GM15510 (cell line): ENCODE results near the gene KCNH2.

ENCODE experiments used
- POLR2A ChIP-seq: IDR thresholded peaks from 3 replicates; pipeline ENCODE4 v1.6.1; 2011; ENCODE audit warnings: borderline replicate concordance; ENCODE audit not compliant: insufficient read length; ENCODE audit errors: extremely low read depth

The KCNH2 gene

GRCh38 chr7:150951521-150951920 is 26.6 kb downstream of the KCNH2 start:
- TF ChIP-seq POLR2A = no peak

GRCh38 chr7:150951181-150951520 is 27.0 kb downstream of the KCNH2 start:
- no peak for TF ChIP-seq POLR2A

DNA sequence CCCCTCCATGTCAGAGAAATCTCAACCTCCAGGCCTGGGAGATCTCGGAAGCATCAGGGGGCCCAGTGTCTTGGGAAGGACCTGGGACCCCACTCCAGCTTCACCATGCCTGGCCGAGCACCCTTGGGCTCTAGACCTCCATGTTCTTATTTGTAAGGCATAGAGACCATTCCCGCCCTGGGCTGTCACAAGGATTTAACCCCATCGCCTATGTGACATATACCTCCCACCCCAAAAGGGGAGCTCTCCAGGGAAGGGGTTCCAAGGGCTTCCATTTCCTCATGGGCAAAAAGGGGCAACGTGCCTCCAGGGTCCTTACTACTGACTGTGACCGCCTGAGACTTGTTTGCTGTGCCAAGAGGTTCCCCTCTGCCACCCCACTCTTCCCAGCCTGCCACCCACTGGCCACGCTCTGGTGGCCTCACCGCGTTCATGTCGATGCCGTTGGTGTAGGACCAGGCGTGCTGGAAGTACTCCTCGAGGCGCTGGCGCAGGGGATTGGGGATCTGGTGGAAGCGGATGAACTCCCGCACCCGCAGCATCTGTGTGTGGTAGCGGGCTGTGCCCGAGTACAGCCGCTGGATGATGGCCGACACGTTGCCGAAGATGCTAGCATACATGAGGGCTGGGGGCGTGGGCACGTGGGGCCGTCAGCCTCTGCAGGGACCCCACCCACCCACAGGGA is 27.5 kb downstream of the KCNH2 start:
- TF ChIP-seq POLR2A = no peak

- no peak for TF ChIP-seq POLR2A
Observed at GRCh38 chr7:150949971-150950491, 28.1 kb downstream of the KCNH2 start.

DNA sequence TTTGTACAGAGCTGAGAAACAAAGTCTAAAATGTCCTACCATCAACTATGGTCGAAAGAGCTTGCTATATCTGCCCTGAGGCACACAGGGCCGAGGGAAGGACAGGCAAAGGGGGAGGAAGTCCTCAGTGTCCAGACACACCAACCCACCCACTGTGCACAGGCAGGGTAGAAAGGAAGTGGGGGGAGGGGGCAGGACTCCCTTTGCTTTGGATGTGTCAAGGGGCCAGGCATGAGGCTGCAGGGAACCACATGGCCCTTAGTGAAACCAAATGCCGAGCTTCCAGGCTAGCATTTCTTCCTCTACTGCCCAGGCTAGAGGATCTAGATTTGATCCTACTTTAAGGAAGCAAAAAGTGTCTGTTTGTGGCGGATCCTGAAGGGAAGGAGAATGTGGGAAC is 28.6 kb downstream of the KCNH2 start:
- TF ChIP-seq POLR2A = no peak

DNA sequence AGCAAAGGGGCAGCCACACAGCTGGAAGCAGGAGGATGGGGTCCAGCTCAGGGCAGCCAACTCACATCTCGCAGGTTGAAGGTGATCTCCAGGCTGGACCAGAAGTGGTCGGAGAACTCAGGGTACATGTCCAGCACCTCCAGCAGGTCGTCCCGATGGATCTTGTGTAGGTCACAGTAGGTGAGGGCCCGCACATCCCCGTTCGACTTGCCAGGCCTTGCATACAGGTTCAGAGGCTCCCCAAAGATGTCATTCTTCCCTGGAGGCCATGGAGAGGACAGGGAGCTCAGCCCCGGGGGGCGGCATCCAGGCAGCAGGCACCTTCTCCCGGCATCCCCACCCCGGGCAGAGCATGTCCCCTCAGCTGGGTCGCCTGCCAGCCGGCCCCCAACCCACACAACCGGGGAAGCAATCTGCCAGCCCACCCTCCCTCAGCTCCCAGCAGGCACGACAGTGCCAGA is 29.3 kb downstream of the KCNH2 start:
- TF ChIP-seq POLR2A = no peak

- TF ChIP-seq POLR2A = no peak
Observed at GRCh38 chr7:150947761-150948651, 30.1 kb downstream of the KCNH2 start.

DNA sequence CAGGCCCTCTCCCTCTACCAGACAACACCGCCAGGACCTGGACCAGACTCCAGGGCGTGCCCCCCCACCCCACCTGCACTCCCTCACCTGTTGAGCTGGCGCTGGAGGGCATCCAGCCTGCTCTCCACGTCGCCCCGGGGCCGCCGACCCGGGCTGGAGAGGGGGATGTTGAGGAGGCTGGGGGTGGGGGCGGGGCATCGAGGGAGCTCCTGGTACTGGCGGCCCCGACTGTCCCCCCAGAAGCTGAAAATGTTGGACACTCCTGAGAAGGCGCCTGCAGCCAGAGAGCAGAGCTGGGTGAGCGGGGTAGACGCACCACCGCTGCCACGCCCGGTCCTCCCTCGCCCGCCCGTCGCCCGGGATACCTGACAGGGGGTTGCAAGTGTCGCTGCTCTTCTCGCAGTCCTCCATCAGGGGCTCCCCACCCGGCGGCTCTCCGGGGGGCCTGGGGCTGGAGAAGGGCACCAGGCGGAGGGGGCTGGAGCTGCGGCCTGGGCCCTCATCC is 30.8 kb downstream of the KCNH2 start:
- TF ChIP-seq POLR2A = no peak

DNA sequence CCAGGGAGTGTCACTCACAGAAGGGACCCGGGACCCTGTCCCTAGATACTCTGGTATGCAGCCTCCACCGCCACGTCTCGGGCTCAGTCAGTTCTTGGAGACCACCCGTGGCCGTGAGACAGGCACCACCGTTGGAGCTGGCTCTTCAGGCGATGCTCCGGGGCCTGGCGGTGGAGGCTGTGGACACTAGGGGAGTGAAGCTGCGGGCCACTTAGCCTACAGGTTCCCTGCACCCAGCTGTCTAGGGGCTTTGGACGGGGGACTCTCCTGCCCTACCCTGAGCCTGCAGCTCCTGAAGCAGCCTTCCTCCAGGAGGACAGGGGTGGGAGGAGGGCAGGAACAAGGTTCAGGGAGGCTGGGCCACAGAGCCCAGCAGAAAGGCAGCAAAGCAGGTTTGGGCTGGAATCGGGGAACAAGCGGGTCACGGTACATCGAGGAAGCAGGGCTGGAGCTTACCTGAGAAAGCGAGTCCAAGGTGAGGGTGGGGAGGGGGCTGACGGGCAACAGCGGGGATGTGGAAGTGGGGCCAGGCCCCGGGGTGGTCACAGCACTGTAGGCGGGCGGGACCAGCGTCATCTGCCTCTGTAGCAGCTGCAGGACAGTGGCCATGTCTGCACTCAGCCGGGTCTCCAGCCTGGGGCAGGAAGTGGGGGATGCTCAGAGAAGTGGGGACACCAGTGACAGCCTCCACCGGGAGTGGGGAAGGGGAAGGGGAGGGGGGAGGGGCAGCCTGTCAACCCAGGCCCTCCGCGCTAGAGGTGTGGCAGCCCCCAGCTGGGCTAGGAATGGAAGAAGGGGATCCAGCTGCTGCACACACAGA is 31.5 kb downstream of the KCNH2 start:
- no peak for TF ChIP-seq POLR2A

DNA sequence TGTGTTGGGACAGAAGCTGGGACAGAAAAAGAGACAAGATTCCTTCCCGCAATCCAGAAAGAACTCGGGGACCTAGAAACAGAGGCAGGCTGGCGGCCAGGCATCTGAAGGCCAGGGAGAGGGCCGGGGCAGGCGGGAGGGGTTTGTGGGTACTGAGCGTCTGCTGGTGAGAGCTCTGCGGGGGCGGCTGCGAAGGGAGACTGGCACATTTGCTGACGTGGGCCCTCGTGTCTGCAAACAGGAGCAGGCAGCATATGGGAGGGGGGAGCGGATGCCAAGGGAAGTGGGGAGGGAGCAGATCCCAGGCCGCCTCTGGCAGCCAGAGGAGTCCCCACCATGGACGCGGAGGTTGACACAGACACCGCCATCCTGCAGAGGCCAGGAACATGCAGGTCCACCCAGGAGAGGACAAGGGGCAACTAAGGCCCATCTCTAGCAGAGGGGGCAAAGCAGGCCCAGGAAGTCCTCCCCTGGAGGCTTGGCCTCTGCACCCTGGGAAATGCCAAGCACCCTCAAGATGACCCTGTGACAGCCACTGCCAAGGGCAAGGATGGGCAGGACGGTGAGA is 32.2 kb downstream of the KCNH2 start:
- no peak for TF ChIP-seq POLR2A

DNA sequence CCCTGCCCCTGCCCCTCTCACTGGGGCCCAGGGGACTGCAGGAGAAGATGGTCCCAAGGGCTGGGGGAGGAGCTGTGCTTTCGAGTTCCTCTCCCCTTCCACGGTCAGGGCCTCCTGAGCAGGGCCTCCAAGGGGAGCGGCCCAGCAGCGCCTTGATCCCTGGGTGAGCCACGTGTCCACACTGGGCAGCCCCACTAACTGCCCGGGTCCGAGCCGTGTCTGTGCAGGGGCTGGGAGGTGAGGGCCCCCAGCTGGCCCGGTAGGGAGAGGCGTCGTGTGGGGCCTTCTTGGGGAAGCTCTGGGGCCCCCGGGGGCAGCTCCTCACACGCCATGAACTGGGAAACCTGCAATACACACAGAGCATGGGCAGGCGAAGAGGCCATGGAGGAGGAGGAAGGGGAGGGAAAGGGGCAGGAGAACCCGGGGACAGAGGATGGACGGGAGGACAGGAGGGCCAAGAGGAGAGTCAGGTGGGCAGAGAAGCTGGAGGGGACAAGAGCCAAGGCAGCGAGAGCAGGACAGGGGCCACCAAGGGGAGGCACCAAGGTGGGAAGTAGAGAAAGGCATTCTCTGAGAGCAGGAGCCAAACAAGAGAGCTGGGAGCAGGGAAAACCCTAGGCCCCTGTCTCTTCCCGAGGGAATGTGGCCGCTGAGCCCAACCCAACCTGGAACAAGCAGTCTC is 32.8 kb downstream of the KCNH2 start:
- TF ChIP-seq POLR2A = no peak

DNA sequence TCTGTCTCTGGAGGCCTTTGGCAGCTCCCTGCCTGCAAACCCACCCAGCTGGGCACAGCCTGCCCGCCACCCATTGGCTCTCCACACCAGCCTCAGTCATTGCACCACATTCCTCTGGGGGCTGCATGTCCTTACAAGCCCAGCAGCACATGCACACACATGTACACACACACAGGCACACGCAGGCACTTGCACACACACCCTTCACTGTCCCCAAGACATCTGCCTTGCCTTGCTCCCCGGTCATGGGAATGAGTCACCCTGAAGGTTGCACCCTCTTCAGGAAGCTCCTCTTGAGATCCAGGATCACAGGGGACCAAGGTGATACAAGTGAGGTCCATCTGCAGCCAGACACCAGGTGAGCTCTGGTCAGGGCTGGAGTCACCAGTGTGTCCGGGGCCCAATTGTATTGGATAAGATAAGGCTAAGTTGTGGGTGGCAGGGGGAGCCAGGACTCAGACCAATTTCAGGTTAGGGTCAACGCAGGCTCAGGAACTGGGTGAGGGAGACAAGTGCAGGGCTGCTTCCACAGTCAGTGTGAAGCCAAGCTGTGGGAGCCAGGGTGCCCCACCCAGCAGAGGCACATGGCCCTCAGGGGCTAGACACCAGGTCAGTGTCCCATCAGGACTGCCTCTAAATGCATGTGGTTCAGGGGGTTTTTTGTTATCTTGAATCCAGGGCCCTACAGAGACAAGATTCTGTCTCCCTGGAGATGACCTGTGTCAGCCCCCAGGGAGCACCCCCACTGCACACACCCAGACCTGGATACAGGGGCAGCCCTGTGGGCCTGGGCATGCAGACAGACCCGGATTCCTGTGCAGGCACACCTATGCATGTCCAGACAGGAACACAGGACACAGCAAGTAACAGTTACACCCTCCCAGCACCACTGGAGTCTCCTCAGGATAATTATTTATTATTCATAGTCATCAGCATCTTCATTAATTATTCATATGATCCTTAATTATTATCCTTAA is 33.8 kb downstream of the KCNH2 start:
- no peak for TF ChIP-seq POLR2A

GRCh38 chr7:150943453-150943814 is 34.7 kb downstream of the KCNH2 start:
- no peak for TF ChIP-seq POLR2A
